ENCODE data around the gene ZNF787. TPM values are rescaled to one million over a fixed set of nuclear protein-coding genes. Genes with fewer than 3 reads are reported as not detected.
A peak's percentile ranks its signal among the peaks of the same experiment; 100 is the strongest.

Gene ZNF787
- total and polyA plus RNA-seq, 2 of the 13 experiments (the other 11 are each of a cell fraction or from before 2014, with no cell fraction given) = 15.1 to 42.8 TPM

DNA sequence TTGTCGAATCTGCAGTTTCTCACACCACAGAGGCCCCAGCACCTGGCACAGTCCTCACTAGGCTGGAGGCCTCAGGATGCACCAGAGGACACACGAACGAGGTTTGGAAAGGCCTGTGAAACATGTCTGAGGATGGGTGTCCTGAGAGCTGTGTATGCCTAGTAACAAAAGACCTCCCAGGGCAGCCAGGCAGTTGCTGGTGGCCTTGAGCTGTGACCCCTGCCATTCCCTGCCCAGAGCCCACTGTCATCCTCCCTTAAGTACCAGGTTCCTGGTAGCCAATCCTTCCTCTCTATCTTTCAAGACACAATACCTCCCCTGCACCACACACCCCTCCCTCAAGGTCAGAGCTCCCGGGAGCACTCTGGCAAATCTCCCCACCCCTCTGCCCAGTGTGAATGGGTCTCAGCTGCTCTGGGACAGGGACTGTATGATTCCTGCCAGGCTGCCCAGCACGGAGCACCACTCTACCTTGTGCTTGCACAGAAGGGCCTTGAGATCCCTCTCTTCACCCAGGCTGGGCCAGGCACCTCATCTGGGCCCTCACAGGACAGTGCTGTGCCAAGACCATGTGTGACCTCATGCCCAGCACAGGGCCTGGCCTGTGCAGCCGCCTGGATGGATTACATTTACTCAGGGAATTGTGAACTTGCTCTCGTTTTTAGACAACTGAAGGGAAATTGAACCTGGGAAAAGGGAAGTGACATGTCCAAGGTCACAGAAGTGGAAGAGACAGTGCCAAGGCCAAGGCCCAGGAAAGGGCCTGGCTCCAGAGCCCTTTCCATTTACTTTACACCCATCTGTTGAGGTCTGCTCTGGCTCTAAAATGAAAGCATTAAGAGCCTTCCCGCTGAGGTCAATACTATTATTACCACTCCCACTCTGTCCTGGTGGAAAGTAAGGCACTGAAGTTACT, 2.2 kb downstream of the ZNF787 start:
- H3K27me3 ChIP-seq (ENCODE audit: control insufficient read depth in 1 of 2, insufficient read depth in 2 of 2, low read length in 2 of 2) = no peaks in the 10 kb centered on the region; a peak in 1 of 5 replicates
- WGBS (ENCODE audit: low lambda C conversion rate) = 29% methylated on average over 5 of the region's 8 CpGs
- peaks cover 56% of the 10 kb centered on the region for H4K20me1 ChIP-seq (ENCODE audit: insufficient read depth, low read length)
- H2AFZ ChIP-seq (ENCODE audit: low read length) = no peak overlapping the region
- DNase-seq (ENCODE audit: low spot score) (no peak), ATAC-seq (peak; percentile 1), FAIRE-seq (peak; percentile 70)
- peak overlapping the region; percentile 69 to 90 (median 83) for H3K4me3 ChIP-seq (replicated peaks in 1 of 3; ENCODE audit: insufficient read depth in 1 of 3, low read depth in 2 of 3, low read length in 3 of 3)
- peaks cover 56% of the 10 kb centered on the region for H3K79me2 ChIP-seq (ENCODE audit: insufficient read depth, low read length)
- ChIA-PET POLR2A (interaction anchor here (2.7 to 3.7 kb wide), 3 partner anchors 8 to 23 kb away, joined by 11 to 113 read pairs (median 58); partner anchors contain the start of gene ZNF444), CTCF (ENCODE audit: low intra/inter-chr PET ratio, low total read pairs) (no interaction called here)
- no peaks in the 10 kb centered on the region for H3K9me3 ChIP-seq (ENCODE audit: low read length)
- peaks cover 59% of the 10 kb centered on the region for H3K4me1 ChIP-seq (ENCODE audit: insufficient read depth, low read length)
- H3K36me3 ChIP-seq (replicated peaks in 1 of 2; ENCODE audit: control insufficient read depth in 1 of 2, insufficient read depth in 2 of 2, low read length in 2 of 2) = peaks cover 8 to 16% of the 10 kb centered on the region in 2 experiments
- no TSS peak for BruUV-seq (replicated peaks)
- intact Hi-C loops (cut with micrococcal nuclease; ENCODE audit: unreplicated experiment) = loop anchor here (1.0 kb wide), 2 partner anchors 14 to 17 kb away; no protein-coding TSS in a partner anchor
- peak overlapping the region; percentile 99 for H3K27ac ChIP-seq (ENCODE audit: extremely low read length, insufficient read depth, low read length)
- H3K9ac ChIP-seq (ENCODE audit: insufficient read depth, low read depth, low read length) = peak overlapping the region; percentile 91
- in situ Hi-C loops (cut with HindIII; ENCODE audit: extremely low pct_ligation_motif_present, low pct_unique_long_range_greater_than_20kb) = no loop called here
- peak overlapping the region; percentile 95 for H3K4me2 ChIP-seq (ENCODE audit: low read depth, low read length)
- TF ChIP-seq, protein P1, sequence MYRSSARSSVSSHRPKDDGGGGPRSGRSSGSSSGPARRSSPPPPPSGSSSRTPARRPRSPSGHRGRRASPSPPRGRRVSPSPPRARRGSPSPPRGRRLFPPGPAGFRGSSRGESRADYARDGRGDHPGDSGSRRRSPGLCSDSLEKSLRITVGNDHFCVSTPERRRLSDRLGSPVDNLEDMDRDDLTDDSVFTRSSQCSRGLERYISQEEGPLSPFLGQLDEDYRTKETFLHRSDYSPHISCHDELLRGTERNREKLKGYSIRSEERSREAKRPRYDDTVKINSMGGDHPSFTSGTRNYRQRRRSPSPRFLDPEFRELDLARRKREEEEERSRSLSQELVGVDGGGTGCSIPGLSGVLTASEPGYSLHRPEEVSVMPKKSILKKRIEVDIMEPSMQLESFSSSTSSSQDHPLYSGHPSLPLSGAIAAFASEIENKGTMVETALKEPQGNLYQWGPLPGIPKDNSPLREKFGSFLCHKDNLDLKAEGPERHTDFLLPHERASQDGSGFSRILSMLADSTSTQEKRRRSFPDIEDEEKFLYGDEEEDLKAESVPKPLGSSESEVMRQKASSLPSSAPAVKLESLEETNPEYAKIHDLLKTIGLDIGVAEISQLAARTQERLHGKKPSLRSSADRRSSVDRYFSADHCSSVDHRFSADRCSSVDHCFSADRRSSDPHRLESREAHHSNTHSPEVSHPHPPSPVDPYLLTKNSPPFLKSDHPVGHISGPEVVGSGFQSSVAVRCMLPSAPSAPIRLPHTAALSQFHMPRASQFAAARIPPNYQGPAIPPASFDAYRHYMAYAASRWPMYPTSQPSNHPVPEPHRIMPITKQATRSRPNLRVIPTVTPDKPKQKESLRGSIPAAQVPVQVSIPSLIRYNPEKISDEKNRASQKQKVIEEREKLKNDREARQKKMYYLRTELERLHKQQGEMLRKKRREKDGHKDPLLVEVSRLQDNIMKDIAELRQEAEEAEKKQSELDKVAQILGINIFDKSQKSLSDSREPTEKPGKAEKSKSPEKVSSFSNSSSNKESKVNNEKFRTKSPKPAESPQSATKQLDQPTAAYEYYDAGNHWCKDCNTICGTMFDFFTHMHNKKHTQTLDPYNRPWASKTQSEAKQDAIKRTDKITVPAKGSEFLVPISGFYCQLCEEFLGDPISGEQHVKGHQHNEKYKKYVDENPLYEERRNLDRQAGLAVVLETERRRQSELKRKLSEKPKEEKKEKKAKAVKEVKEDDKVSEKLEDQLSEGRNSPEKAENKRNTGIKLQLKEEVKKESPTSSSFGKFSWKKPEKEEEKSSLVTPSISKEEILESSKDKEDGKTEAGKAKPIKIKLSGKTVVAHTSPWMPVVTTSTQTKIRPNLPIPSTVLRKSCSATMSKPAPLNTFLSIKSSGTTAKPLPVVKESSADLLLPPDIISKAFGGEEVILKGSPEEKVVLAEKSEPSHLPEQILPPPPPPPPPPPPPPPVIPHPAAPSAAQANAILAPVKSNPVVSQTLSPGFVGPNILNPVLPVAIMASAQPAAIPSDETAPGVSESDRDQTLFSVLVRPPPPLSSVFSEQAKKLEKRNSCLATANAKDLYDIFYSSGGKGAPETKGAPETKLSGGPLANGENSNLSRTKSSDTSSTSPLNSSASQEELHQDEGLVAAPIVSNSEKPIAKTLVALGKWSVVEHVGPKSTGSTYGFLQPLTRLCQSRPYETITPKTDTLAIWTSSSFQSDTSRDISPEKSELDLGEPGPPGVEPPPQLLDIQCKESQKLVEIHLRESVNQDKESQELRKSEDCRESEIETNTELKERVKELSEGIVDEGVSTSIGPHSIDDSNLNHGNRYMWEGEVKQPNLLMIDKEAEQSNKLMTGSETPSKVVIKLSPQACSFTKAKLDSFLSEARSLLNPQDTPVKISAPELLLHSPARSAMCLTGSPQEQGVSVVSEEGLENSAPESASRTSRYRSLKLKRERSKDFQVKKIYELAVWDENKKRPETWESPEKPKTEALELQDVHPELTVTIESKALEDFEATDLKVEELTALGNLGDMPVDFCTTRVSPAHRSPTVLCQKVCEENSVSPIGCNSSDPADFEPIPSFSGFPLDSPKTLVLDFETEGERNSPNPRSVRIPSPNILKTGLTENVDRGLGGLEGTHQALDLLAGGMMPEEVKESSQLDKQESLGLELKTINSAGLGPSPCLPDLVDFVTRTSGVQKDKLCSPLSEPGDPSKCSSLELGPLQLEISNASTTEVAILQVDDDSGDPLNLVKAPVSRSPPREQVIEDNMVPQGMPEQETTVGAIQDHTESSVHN (CRISPR knock-in tag; IDR thresholded peaks at IDR 0.05) = 0 out of 2 replicates have a peak, but pooled peaks have one; percentile 35
- 0 out of 2 replicates have a peak, but pooled peaks have one; percentile 3 for TF ChIP-seq ZFY (CRISPR knock-in tag; IDR thresholded peaks at IDR 0.05)
- TF ChIP-seq REPIN1 (CRISPR knock-in tag; IDR thresholded peaks at IDR 0.05; ENCODE audit: borderline replicate concordance, low read depth) = 0 out of 2 replicates have a peak, but pooled peaks have one; percentile 21
- TF ChIP-seq, protein P2, sequence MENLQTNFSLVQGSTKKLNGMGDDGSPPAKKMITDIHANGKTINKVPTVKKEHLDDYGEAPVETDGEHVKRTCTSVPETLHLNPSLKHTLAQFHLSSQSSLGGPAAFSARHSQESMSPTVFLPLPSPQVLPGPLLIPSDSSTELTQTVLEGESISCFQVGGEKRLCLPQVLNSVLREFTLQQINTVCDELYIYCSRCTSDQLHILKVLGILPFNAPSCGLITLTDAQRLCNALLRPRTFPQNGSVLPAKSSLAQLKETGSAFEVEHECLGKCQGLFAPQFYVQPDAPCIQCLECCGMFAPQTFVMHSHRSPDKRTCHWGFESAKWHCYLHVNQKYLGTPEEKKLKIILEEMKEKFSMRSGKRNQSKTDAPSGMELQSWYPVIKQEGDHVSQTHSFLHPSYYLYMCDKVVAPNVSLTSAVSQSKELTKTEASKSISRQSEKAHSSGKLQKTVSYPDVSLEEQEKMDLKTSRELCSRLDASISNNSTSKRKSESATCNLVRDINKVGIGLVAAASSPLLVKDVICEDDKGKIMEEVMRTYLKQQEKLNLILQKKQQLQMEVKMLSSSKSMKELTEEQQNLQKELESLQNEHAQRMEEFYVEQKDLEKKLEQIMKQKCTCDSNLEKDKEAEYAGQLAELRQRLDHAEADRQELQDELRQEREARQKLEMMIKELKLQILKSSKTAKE (CRISPR knock-in tag; IDR thresholded peaks at IDR 0.05; ENCODE audit: borderline replicate concordance) = 0 out of 2 replicates have a peak, but pooled peaks have one; percentile 16
- TF ChIP-seq CC2D1A (CRISPR knock-in tag; IDR thresholded peaks at IDR 0.05) = no peak
- TF ChIP-seq, protein P3, sequence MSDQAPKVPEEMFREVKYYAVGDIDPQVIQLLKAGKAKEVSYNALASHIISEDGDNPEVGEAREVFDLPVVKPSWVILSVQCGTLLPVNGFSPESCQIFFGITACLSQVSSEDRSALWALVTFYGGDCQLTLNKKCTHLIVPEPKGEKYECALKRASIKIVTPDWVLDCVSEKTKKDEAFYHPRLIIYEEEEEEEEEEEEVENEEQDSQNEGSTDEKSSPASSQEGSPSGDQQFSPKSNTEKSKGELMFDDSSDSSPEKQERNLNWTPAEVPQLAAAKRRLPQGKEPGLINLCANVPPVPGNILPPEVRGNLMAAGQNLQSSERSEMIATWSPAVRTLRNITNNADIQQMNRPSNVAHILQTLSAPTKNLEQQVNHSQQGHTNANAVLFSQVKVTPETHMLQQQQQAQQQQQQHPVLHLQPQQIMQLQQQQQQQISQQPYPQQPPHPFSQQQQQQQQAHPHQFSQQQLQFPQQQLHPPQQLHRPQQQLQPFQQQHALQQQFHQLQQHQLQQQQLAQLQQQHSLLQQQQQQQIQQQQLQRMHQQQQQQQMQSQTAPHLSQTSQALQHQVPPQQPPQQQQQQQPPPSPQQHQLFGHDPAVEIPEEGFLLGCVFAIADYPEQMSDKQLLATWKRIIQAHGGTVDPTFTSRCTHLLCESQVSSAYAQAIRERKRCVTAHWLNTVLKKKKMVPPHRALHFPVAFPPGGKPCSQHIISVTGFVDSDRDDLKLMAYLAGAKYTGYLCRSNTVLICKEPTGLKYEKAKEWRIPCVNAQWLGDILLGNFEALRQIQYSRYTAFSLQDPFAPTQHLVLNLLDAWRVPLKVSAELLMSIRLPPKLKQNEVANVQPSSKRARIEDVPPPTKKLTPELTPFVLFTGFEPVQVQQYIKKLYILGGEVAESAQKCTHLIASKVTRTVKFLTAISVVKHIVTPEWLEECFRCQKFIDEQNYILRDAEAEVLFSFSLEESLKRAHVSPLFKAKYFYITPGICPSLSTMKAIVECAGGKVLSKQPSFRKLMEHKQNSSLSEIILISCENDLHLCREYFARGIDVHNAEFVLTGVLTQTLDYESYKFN (CRISPR knock-in tag; conservative IDR thresholded peaks at IDR 0.05) = peak; percentile 44
- TF ChIP-seq ZNF260 (CRISPR knock-in tag; IDR thresholded peaks at IDR 0.05; ENCODE audit: borderline replicate concordance, low read depth) = no peak

All from HepG2 (cell line).